Sigmoid colon (tissue), 7 donors: ENCODE results near the gene TMEM258. TPM values are rescaled to one million over a fixed set of nuclear protein-coding genes. Genes with fewer than 3 reads are reported as not detected.
A peak's percentile ranks its signal among the peaks of the same experiment; 100 is the strongest.

Experiments used
- DNase-seq: peaks from one replicate; pipeline ENCODE4 v3.0.0-alpha.2; 2019
- H3K27ac ChIP-seq, 4 donors: fragments of 200-600 bp; sonication (generic); one replicate each; pipeline ENCODE4 v1.5.1; 2016 to 2019; ENCODE audit warnings: mild to moderate bottlenecking in 1 of 4
- H3K27me3 ChIP-seq, 3 donors: fragments of 200-600 bp; sonication (generic); one replicate each; pipeline ENCODE4 v1.5.1; 2019; ENCODE audit warnings: mild to moderate bottlenecking in 1 of 3
- H3K36me3 ChIP-seq, 4 donors: fragments of 200-600 bp; sonication (generic); one replicate each; pipeline ENCODE4 v1.5.1; 2016 to 2019
- H3K4me1 ChIP-seq, 4 donors: fragments of 200-600 bp; sonication (generic); one replicate each; pipeline ENCODE4 v1.5.1; 2017 to 2019
- H3K4me3 ChIP-seq, 4 donors: fragments of 200-600 bp; sonication (generic); one replicate each; pipeline ENCODE4 v1.5.1; 2017 to 2019; ENCODE audit warnings: mild to moderate bottlenecking in 2 of 4, moderate library complexity in 1 of 4
- H3K9me3 ChIP-seq, 4 donors: fragments of 200-600 bp in 3 of 4; sonication (generic) in 3 of 4; one replicate each; pipeline versions ENCODE4 v1.5.1 to v1.6.1; 2013 to 2019
- CTCF ChIP-seq, 4 experiments: fragments of 450-650 bp in 3 of 4; fragments of 200-600 bp in 1 of 4; IDR thresholded peaks; one replicate each; pipeline ENCODE4 v1.5.1; 2016 to 2019; ENCODE audit warnings: antibody characterized with exemption in 4 of 4, mild to moderate bottlenecking in 3 of 4, moderate library complexity in 2 of 4
- EP300 ChIP-seq, 4 donors: sonication (generic); formaldehyde crosslinking; IDR thresholded peaks; one replicate each; pipeline ENCODE4 v1.6.1; 2017; ENCODE audit warnings: antibody characterized with exemption in 4 of 4
- POLR2A ChIP-seq, 2 donors: fragments of 450-650 bp; IDR thresholded peaks; one replicate each; pipeline ENCODE4 v1.6.1; 2016; ENCODE audit warnings: antibody characterized with exemption in 2 of 2, mild to moderate bottlenecking in 2 of 2, moderate library complexity in 2 of 2
- POLR2AphosphoS5 ChIP-seq, 4 donors: sonication (generic); formaldehyde crosslinking; IDR thresholded peaks; one replicate each; pipeline ENCODE4 v1.6.1; 2017; ENCODE audit warnings: antibody characterized with exemption in 4 of 4
- WGBS, 2 donors: extraction: QIAGEN DNeasy Blood & Tissue Kit; methylation state at CpG; one replicate each; pipeline ENCODE4 v1.1.7; 2013; 5-methylcytosine and 5-hydroxymethylcytosine counted together
- intact Hi-C: fragments of 100-400 bp; cut with DNase I; formaldehyde crosslinking; loops from one replicate; pipeline ENCODE4 v1.15.1; 2023
- polyA plus RNA-seq, 3 donors: library from polyadenylated mRNA; stranded (reverse); fragments of 200-250 nt; gene quantifications; one replicate each; pipeline ENCODE4 v1.2.3, GENCODE V29; 2013
- total RNA-seq, 4 donors: library from RNA; depleted of rRNA; stranded (reverse); fragments of >200 nt; gene quantifications; one replicate each; pipeline ENCODE4 v1.1.0, GENCODE V29; 2016
- donor health status: healthy with polysubstance abuse.
- donor health status: Bipolar disorder and iron deficiency.
- donor health status: healthy.

Gene TMEM258
- total and polyA plus RNA-seq, 7 donors: 39.9 to 224 (median 64.7) TPM

GRCh38 chr11:61794579-61794978 lies 2.2 kb upstream of the TMEM258 start:
- Histone ChIP-seq H3K27me3 (no peaks in the 10 kb centered on the region), H3K4me3 (no peak overlapping the region), H3K9me3 (no peaks in the 10 kb centered on the region), H3K36me3 (peaks cover 4 to 17% (median 7%) of the 10 kb centered on the region in 4 donors), H3K4me1 (peaks cover 0 to 31% (median 24%) of the 10 kb centered on the region in 4 donors), H3K27ac (no peak overlapping the region)
- intact Hi-C loops: no loop called here
- 91 to 93% methylated on average over 4 of the region's 4 CpGs for WGBS, 2 donors
- TF ChIP-seq EP300 (IDR thresholded peaks at IDR 0.05) (no peak), CTCF (IDR thresholded peaks at IDR 0.05) (no peak), POLR2A (IDR thresholded peaks at IDR 0.05) (no peak), POLR2AphosphoS5 (IDR thresholded peaks at IDR 0.05) (no peak)
- no peak for DNase-seq

- no peak overlapping the region for H3K27ac ChIP-seq
- H3K36me3 ChIP-seq: peaks cover 10 to 24% (median 14%) of the 10 kb centered on the region in 4 donors
- peaks cover 0 to 31% (median 24%) of the 10 kb centered on the region in 4 donors for H3K4me1 ChIP-seq
- no peaks in the 10 kb centered on the region for H3K9me3 ChIP-seq
- H3K27me3 ChIP-seq: no peaks in the 10 kb centered on the region
- no peak for TF ChIP-seq POLR2A (IDR thresholded peaks at IDR 0.05)
- no peak for TF ChIP-seq CTCF (IDR thresholded peaks at IDR 0.05)
- TF ChIP-seq EP300 (IDR thresholded peaks at IDR 0.05): no peak
- no peak for TF ChIP-seq POLR2AphosphoS5 (IDR thresholded peaks at IDR 0.05)
- no peak overlapping the region for H3K4me3 ChIP-seq
- intact Hi-C loops: loop anchor here (2.0 kb wide), 1 partner anchor 21 kb away; no protein-coding TSS in a partner anchor
- whole genome bisulfite sequencing, 2 donors: 67 to 68% methylated on average over 3 of the region's 3 CpGs
- no peak for DNase-seq
Measured at GRCh38 chr11:61793829-61794204, 1.4 kb upstream of the TMEM258 start.

GRCh38 chr11:61793083-61793828 lies 857 bp upstream of the TMEM258 start:
- WGBS, 2 donors: 3 to 5% methylated on average over 29 of the region's 29 CpGs
- TF ChIP-seq POLR2A (IDR thresholded peaks at IDR 0.05) (no peak), CTCF (IDR thresholded peaks at IDR 0.05) (no peak), EP300 (IDR thresholded peaks at IDR 0.05) (no peak), POLR2AphosphoS5 (IDR thresholded peaks at IDR 0.05) (no peak)
- H3K4me1 ChIP-seq: peaks cover 0 to 31% (median 24%) of the 10 kb centered on the region in 4 donors
- no peaks in the 10 kb centered on the region for H3K27me3 ChIP-seq
- H3K4me3 ChIP-seq: peak overlapping the region; percentile 62 to 89 (median 73)
- H3K36me3 ChIP-seq: peaks cover 10 to 30% (median 16%) of the 10 kb centered on the region in 4 donors
- H3K27ac ChIP-seq: peak overlapping the region; percentile 92 to 94 (median 93)
- H3K9me3 ChIP-seq: no peaks in the 10 kb centered on the region
- intact Hi-C loops: loop anchor here (2.0 kb wide), 1 partner anchor 22 kb away; no protein-coding TSS in a partner anchor
- DNase-seq: no peak

DNA sequence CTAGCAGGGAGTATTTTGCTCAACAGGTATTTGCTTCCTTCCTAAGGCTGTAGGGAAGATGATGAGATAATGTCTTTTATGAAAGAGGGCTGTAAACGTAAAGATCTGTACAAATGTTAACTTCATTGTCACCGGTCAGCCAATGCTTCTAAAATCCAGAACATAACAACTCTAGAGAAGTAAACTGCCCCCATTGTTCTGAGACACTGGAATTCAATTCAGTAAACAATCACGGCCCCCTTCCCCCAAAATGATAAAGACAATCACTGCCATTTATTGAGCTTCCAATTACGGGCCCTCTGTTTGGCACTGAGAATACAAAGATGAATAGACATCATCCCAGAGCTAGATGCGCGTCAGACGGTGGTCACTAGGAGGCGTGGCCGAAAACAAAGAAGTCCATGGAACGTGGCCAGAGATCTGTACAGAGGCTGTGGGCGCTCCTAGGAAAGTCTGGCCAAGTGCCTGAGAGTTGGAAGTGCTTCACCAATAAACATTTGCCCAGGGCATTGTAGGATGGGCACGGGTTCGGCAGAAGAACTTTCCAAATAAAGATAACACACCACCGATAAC lies 576 bp downstream of the TMEM258 start:
- 2 to 4% methylated on average over 14 of the region's 14 CpGs for WGBS, 2 donors
- TF ChIP-seq CTCF (IDR thresholded peaks at IDR 0.05) (no peak), EP300 (IDR thresholded peaks at IDR 0.05) (no peak), POLR2AphosphoS5 (IDR thresholded peaks at IDR 0.05) (peak in 2 of 4 donors; percentile 7 to 14), POLR2A (IDR thresholded peaks at IDR 0.05) (no peak)

More for the DNA sequence above, 576 bp downstream of the TMEM258 start:
- H3K4me1 ChIP-seq: peaks cover 0 to 26% (median 19%) of the 10 kb centered on the region in 4 donors
- H3K27me3 ChIP-seq: no peaks in the 10 kb centered on the region
- peaks cover 19 to 44% (median 28%) of the 10 kb centered on the region in 4 donors for H3K36me3 ChIP-seq
- peak overlapping the region; percentile 62 to 89 (median 73) for H3K4me3 ChIP-seq
- intact Hi-C loops: loop anchor here (2.0 kb wide), 1 partner anchor 23 kb away; no protein-coding TSS in a partner anchor
- H3K9me3 ChIP-seq: no peaks in the 10 kb centered on the region
- H3K27ac ChIP-seq: peak overlapping the region; percentile 92 to 94 (median 93)
- peak; percentile 90 for DNase-seq
